MV-4-11 (cell line): ENCODE data around the gene DCUN1D4.
"Not testable (repeated sequence)": the region's sequence is repeated elsewhere in the genome, so short reads cannot be mapped to it uniquely, and the experiment has no call there.

Experiments used
- DNase-seq: peaks from one replicate; lab custom pipeline; 2025; lab: John Stamatoyannopoulos, UW

The DCUN1D4 gene

DNA sequence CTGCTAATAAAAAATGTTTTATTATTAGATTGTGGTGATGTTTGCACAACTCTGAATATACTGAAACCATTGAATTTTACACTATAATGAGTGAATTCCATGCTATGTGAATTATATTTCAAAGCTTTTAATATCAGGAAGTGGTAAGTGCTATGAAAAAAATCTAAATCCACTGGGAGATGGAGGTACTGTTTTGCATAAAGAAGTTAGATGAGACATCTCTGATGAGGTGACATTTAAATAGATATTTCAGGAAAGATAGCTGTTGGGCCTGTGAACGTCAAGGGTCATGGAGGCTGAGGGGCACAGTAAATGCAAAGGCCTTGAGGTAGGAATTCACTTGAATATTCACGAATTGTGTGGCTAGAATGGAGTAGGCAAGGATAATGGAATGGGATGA, 12.3 kb downstream of the DCUN1D4 start:
- no peak for DNase-seq

DNA sequence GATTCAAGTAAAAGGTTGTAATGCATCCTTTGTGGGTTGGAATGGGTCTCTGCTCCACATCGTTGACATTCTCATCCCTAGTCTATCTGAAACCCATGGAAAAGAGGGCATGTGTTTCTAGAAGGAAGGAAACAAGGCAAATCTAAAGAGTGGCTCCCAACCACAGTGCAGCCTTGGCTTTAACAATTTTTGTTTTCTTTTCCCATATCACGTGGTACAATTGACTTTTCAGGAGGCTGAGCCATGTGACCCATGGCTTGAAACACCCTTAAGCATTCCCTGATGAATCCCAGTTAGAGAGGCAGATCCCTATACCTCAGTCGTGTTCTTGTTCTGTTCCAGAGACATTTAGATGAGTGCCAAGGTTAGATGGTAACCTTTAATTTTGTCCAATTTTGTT, 12.8 kb downstream of the DCUN1D4 start:
- no peak for DNase-seq

DNA sequence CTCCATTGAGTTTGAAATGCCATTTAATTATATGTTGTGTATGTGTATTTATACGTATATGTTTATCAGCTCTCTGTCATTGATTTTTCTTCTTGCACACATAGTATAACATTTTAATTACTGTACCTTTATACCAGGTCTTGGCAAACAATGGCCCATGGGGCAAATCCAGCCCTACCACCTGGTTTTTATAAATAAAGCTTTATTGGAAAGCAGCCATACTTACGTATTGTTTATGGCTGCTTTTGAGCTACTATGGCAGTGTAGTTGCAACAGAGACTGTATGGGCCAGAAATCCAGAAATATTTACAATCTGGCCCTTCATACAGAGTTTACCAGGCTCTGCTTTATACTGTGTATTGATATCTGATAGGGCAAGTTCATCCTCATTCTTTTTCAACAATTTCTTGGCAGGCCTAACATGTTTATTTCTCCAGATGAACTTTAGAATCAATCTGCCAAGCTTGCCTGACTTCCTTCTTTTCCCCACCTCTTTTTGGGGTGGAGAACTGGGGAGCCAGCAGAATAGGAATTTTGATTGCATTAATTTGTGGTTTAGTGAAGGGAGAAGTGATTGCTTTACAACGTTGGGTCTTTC, 15.8 kb downstream of the DCUN1D4 start:
- no peak for DNase-seq

DNA sequence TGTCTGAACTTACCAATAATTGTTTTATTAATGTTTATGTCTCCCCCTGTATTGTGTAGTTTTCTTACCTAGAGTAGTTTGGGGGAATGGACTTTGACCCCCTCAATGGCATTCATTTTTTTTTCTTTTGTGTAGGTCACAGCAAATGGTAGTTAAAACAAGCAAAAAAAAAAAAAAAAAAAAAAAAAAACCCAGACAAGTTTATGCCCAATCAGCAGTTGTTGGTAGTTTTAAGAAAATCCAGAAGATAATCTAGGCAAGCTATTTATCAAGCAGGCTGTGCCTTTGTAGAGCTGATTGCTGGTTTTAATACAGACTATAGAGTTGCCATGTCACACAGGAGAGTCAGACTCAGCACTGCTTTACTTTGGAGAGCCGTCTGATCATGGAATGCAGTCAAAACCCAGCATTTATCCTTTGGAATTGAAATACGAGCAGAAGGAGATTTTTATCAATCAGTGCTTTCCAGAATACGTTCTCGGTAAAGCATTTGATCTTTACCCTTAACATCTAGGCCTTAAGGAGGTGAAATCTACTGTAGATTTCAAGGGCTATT, 16.6 kb downstream of the DCUN1D4 start:
- no peak for DNase-seq

GRCh38 chr4:51862199-51862598, 19.2 kb downstream of the DCUN1D4 start:
- DNase-seq: no peak

GRCh38 chr4:51862781-51863180, 19.8 kb downstream of the DCUN1D4 start:
- no peak for DNase-seq

DNA sequence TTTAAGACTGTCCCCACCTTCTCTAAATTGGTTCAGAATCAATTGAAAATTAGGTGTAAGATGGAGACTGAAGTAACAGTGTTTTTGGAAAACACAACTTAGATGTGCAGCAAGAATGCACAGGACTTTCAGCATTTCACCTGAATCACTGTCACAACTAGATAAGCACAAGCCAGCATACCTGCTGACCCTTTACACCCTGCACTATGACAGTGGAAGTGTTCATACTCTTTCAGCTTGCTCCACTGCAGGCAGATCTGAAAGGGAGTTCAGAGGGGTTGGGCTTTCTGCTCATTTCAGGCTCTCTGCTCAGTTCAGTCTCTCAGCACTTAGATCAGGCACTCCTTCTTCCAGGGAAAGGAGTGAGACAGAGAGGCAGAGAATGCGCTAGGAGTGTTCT, 22.8 kb downstream of the DCUN1D4 start:
- no peak for DNase-seq

DNA sequence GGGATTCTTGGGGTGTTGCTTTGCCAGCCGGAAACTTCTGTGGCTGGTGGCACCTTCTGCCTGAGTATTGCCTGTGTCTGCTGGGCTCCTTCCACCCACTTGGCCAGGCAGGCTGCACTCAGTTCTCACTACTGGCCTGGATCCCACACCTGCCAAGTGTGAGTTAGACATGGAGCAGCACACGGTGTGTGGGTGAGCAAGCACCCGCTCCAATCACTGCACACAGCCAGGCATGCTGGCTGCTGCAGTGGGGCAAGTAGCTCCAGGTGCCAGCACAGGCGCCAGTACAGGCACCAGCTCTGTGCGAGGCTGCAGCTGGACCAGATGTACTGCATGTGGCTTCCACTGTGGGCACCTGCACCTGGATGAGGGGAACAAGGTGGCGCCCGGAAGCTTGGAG, 23.9 kb downstream of the DCUN1D4 start:
- no peak for DNase-seq

DNA sequence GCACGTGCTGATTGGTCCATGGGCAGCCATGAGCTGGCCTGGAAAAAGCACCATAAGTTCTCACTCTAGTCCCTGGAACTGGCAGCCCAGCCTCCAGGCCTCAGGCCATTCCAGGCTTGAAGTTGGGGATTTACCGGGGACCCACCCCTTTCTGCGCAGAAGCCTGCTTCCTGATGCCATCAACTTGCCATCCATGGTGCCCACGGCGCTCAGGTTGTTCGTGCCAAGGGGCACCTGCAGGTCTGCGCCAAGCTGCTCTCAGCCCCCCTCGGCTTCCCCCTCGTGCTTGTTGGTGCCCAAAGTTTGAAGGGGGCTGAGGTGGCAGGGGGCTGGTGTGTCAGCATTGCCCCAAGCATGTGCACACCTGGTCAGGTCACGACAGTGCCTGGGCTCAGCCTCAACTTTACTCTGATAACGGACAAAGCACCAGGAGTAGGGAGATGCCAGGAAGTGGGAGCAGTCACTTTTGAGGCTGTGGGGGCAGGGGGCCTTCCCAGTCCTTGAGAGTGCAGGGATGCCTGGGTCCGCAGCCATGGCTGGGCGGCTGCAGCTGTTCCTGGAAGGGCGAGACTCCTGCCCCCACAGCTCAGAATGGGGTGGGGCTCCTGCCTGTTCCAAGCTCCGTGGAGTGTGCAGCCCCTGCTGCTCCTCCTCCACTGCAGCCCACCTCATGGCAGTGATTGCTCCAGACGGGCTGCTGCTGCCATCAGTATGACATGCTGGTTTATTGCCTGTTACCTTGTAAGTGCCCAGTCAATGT, 24.9 kb downstream of the DCUN1D4 start:
- DNase-seq: no peak

DNA sequence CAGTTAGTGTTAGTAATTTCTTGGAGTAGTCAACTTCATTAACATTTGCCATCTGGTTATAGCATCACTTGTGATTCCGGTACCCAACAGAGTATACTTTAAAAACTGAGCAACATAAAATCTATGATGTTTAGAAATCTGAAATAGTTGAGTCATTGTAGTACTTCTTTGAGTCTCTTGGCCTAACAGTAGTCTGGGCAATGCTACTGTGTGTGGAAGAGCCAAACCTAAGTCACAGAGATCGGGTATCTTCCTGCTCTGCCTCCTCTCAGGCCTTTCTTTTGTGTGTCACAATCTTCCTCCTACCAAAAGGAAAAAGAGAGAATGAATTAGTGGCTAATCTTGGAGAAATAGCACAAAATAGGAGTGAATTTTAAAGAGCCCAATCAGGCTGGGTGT, 25.5 kb downstream of the DCUN1D4 start:
- DNase-seq: no peak

DNA sequence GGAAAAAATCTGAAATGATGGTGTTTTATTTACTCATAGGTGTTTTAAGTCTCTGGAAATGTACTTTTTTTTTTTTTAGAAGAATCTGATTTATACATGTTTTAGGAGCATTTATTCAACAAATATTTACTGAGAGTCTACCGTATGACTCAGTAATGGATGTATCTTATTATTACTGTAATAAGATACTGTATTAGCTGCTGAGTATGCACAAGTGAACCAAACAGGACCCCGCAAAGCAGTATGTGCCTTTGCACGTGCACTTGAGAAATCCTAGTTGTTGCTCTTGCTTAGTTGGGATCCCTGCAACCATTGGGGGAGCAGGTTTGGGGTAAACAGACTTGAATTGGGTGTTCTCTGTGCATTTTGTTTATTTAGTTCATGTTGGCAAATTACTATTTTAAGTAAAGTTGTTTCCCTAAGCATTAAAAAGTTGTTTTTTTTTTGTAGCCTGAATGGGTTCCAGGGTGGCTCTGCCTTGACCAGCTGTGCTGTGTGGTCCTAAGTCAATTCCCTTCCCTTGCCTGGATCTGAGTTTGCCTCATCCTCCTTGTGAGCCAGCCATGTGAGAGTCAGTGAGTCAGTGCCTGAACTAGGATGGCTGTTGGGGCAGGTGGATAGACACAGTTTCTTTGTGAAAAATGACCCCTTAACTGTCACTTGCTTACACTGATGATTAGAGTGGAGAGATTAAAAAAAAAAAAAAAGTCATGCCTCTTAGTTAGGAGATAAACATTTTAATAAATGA, 27.7 kb downstream of the DCUN1D4 start:
- no peak for DNase-seq

DNA sequence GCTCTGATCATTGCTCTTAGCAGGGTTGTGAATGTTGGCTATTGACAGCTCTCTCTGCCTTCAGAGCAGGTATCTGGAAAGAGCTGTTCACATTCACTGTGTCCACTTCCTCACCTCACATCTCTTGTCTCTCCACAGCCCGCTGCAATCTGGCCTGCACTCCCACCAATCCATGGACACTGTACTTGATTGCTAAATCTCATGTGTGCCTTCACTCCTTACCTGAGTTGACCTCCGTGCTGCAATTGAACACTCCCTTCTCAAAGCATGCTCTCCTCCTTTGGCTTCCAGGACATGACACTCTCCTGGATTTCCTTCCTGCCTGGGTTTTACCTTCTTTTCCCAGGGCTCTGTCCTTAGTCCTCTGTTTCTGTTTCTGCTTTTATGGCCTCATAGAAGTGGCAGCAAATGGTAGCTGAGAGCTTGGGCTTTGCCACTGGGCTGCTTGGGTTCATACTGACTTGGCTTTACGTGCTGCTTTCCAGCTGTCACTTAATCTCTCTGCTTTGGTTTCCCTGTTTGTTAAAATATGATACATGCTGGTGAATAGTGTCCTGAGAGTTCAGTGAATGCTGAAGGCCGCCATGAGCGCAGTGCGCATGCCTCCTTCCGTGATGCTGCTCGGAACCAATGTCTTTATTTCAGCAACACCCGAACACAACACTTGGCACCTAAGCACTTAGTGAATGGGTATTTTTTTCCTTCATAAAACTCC, 29.5 kb downstream of the DCUN1D4 start:
- no peak for DNase-seq

DNA sequence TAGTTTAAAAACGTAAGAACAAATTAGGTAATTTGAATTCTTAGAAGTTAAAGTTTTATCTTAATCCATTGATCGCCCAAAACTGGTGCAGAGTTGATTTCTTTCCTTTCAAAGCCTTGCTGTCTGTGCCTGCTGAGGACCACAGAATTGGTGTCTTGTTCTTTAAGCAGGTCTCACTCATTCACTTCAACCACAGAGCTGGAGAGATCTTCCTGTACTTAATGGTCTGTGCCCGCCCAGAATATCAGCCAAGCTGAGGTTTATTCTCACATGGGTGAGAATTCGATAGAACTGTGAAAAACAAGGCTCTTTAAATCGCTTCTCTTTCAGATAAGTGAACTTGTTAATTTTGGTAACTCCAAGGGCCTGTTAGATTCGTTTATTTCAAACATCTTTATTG, 31.6 kb downstream of the DCUN1D4 start:
- DNase-seq: no peak

GRCh38 chr4:51878431-51878830, 35.5 kb downstream of the DCUN1D4 start:
- DNase-seq: no peak

GRCh38 chr4:51880016-51880915, 37.3 kb downstream of the DCUN1D4 start:
- no peak for DNase-seq

DNA sequence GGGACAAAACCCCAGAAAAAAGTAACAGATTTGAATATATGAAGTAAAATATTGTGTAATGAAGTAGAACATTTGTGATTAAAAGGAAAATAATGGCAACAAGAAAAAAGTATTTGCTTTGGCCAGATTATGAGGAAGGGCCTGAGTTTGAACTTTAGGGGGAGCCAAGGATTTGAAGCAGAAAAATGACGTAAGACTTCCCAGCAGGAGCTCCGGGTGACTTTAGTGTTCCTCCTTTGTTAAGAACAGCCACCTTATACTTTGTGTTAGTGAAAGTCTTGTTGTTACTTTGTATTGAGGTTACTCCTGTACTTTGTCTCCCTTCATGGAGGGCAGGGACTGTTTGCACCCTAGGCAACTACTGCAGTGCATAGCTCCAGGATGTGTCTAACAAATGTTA, 41.1 kb downstream of the DCUN1D4 start:
- peak; percentile 31 for DNase-seq

DNA sequence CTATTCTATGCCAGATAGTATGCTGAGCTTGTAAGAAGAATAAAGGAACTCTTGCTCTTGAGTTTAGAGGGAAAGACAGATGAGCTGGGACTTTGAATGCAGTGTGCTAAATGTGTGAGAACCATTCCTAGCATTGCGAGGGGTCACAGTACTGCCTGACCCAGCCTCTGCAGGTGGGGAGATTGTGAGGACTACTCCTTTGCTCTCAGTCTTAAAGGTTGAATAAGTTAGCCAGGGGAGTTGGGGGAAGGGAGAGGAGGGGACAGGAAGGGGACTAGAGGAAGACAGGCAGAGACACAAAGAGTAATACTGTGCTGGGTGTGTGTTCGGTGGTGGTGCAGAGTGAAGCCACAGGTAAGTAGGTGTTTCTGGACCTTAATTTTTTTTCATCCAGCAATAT, 41.7 kb downstream of the DCUN1D4 start:
- no peak for DNase-seq

DNA sequence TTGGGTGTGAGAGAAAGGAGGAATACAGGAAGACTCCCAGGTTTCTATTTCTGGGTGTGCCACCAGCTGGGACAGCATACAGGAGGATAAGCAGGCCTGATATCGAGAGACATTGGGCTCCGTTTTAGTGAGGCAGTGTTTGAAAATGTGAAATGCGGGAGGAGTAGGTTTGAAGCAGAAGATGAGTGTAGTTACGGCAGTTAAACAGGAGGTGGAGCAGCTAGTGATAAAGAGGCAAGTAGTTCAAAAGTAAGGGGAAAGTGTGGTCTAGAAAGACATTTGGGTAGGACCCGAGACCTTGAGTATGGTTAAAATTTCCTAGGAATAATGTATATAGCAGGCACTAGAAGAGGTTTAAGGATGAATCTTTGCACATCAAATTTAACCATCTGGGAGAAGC, 42.4 kb downstream of the DCUN1D4 start:
- DNase-seq: peak; percentile 14

- DNase-seq: no peak
Observed at GRCh38 chr4:51890760-51891159, 47.8 kb downstream of the DCUN1D4 start.

DNA sequence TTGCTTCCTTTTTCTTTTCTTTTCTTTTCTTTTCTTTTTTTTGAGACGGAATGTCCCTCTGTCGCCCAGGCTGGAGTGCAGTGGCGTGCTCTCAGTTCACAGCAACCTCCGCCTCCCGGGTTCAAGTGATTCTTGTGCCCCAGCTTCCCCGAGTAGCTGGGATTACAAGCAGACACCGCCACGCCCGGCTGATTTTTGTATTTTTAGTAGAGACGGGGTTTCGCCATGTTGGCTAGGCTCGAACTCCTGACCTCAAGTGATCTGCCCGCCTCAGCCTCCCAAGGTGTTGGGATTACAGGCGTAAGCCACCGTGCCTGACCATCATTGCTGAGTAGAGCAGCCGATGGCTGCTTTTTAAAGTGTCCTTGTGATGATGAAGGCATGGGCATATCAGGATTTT, 50.4 kb downstream of the DCUN1D4 start:
- DNase-seq: not testable (repeated sequence)

- DNase-seq: no peak
Observed at GRCh38 chr4:51894059-51894645, 51.2 kb downstream of the DCUN1D4 start.
